Spleen (tissue), 11 donors: ENCODE data around the gene ALDH1A1. TPM values are rescaled to one million over a fixed set of nuclear protein-coding genes. Genes with fewer than 3 reads are reported as not detected.

ENCODE experiments used
- DNase-seq: peaks from one replicate; pipeline ENCODE4 v3.0.0-alpha.2; 2020
- H3K27ac ChIP-seq, 8 donors: fragments of 200-600 bp; sonication (generic) in 7 of 8; 1 replicate in 4 of 8; 2 replicates in 4 of 8; pipeline versions ENCODE4 v1.5.0 to v1.8.0; 2016 to 2021; ENCODE audit warnings: inconsistent platforms in 4 of 8, mild to moderate bottlenecking in 4 of 8, moderate library complexity in 1 of 8
- H3K27me3 ChIP-seq, 7 donors: fragments of 200-600 bp; sonication (generic) in 6 of 7; replicated peaks in 1 of 7; 1 replicate in 4 of 7; 2 replicates in 3 of 7; pipeline versions ENCODE4 v1.5.0 to v1.8.0; 2016 to 2021; ENCODE audit warnings: inconsistent platforms in 3 of 7, mild to moderate bottlenecking in 1 of 7
- H3K36me3 ChIP-seq, 6 donors: fragments of 200-600 bp; sonication (generic) in 5 of 6; 1 replicate in 4 of 6; 2 replicates in 2 of 6; pipeline versions ENCODE4 v1.5.0 to v1.8.0; 2016 to 2021; ENCODE audit warnings: inconsistent platforms in 2 of 6
- H3K4me1 ChIP-seq, 6 donors: fragments of 200-600 bp; sonication (generic) in 5 of 6; 1 replicate in 3 of 6; 2 replicates in 3 of 6; pipeline versions ENCODE4 v1.5.0 to v1.8.0; 2016 to 2021; ENCODE audit warnings: inconsistent platforms in 3 of 6
- H3K4me3 ChIP-seq, 8 donors: fragments of 200-600 bp; sonication (generic) in 7 of 8; 1 replicate in 4 of 8; 2 replicates in 4 of 8; pipeline versions ENCODE4 v1.5.0 to v1.8.0; 2016 to 2021; ENCODE audit warnings: inconsistent platforms in 4 of 8, mild to moderate bottlenecking in 4 of 8, moderate library complexity in 2 of 8
- H3K9me3 ChIP-seq, 8 donors: fragments of 200-600 bp; sonication (generic) in 7 of 8; 1 replicate in 4 of 8; 2 replicates in 4 of 8; pipeline versions ENCODE4 v1.5.0 to v1.8.0; 2016 to 2021; ENCODE audit warnings: inconsistent platforms in 4 of 8
- POLR2A ChIP-seq, 3 donors: fragments of 450-650 bp; IDR thresholded peaks; one replicate each; pipeline ENCODE4 v1.5.1; 2017; ENCODE audit warnings: antibody characterized with exemption in 3 of 3, mild to moderate bottlenecking in 1 of 3
- POLR2AphosphoS5 ChIP-seq, 3 donors: sonication (generic); formaldehyde crosslinking; IDR thresholded peaks; one replicate each; pipeline ENCODE4 v1.5.1; 2017; ENCODE audit warnings: antibody characterized with exemption in 3 of 3
- WGBS, 5 donors: extraction: QIAGEN DNeasy Blood & Tissue Kit in 3 of 5; methylation state at CpG; one replicate each; pipeline versions ENCODE4 v1.1.5 to v1.1.7; 2013 to 2018; 5-methylcytosine and 5-hydroxymethylcytosine counted together
- intact Hi-C: fragments of 100-400 bp; cut with DNase I; formaldehyde crosslinking; loops from one replicate; pipeline ENCODE4 v1.15.0; 2023; ENCODE audit warnings: low total_unique reads
- polyA plus RNA-seq, 3 donors: library from polyadenylated mRNA; stranded (reverse); fragments of 200-250 nt; gene quantifications; one replicate each; pipeline ENCODE4 v1.2.1, GENCODE V29; 2013
- total RNA-seq, 7 donors: library from RNA; depleted of rRNA in 3 of 7; stranded (reverse); fragments of >200 nt in 3 of 7; fragmentation: NEBNext Ultra II Directional in 4 of 7; extraction: Animal tissue kit (Norgen Biotek cat#: 25700) in 4 of 7; gene quantifications; one replicate each; pipeline versions ENCODE4 v1.1.0 to v1.2.1, GENCODE V29; 2016 to 2021
- TF ChIP-seq, protein P1 (sequence below), 11 experiments: fragments of 200-600 bp in 7 of 11; fragments of 450-650 bp in 4 of 11; sonication (generic) in 4 of 11; IDR thresholded peaks in 8 of 11; conservative IDR thresholded peaks in 3 of 11; 1 replicate in 7 of 11; 2 replicates in 4 of 11; pipeline versions ENCODE4 v1.4.0 to v1.8.0; 2016 to 2021; ENCODE audit warnings: antibody characterized with exemption in 11 of 11, inconsistent platforms in 4 of 11, mild to moderate bottlenecking in 1 of 11
- donor health status: healthy with polysubstance abuse.
- donor health status: DM: no; HTN: no; CAD: no; lungs with moderate emphysema.
- donor health status: DM: no; HTN: no; CAD: no.
- donor health status: Bipolar disorder and iron deficiency.
- donor health status: healthy.
- donor health status: DM: no; HTN: no; CAD: no.
- donor health status: DM: yes; HTN: yes; CAD: no.

The ALDH1A1 gene
- total and polyA plus RNA-seq, 10 donors, result 19.1 to 129 (median 64.4) TPM

DNA sequence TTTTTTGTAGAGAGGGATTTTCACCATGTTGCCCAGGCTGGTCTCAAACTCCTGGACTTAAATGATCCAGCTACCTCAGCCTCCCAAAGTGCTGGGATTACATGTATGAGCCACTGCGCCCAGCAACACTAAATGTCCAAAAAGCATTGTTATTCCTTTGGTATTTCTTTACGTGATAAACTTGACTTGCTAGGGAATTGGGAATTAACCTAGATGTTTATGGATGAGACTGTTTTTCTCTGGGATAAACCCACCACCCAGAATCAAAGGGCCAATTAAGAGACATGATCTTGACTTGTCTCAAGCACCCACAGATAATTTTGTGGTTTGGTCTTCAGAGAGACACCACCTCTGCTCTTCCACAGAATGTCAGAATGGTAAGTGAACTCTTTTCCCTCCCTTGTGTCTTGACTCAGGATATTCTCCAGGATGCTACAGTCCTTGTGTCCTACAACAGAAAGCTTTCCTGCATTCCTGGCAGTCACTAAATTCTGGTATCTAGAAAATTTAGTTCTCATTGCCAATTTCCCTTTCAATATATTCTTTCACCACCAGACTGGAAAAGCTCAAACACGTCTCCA is 55.7 kb downstream of the ALDH1A1 start:
- TF ChIP-seq POLR2A (IDR thresholded peaks at IDR 0.05) (no peak), POLR2AphosphoS5 (IDR thresholded peaks at IDR 0.05) (no peak)
- TF ChIP-seq, protein P1, sequence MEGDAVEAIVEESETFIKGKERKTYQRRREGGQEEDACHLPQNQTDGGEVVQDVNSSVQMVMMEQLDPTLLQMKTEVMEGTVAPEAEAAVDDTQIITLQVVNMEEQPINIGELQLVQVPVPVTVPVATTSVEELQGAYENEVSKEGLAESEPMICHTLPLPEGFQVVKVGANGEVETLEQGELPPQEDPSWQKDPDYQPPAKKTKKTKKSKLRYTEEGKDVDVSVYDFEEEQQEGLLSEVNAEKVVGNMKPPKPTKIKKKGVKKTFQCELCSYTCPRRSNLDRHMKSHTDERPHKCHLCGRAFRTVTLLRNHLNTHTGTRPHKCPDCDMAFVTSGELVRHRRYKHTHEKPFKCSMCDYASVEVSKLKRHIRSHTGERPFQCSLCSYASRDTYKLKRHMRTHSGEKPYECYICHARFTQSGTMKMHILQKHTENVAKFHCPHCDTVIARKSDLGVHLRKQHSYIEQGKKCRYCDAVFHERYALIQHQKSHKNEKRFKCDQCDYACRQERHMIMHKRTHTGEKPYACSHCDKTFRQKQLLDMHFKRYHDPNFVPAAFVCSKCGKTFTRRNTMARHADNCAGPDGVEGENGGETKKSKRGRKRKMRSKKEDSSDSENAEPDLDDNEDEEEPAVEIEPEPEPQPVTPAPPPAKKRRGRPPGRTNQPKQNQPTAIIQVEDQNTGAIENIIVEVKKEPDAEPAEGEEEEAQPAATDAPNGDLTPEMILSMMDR (IDR thresholded peaks at IDR 0.05 in 8 of 11, conservative IDR thresholded peaks at IDR 0.05 in 3 of 11), result no peak

DNA sequence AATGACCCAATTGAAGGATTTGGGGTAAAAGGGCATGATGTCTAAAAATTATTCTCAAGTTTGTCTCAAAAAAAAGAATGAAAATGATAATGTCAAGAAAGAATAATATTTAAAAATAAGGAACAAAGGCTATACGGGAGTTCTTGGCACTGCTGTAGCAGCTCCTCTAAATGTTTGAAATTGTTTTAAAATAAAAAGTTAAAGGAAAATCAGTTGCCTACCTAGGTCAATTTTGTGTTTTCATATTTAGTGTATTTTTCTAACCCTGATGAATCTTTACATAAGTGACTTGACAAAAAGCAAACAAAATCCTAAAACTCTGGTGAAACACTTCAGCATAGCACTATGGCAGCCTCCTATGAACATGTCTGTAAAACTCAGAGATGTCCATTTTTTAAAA is 56.4 kb downstream of the ALDH1A1 start:
- TF ChIP-seq, protein P1 (IDR thresholded peaks at IDR 0.05 in 8 of 11, conservative IDR thresholded peaks at IDR 0.05 in 3 of 11), result no peak
- TF ChIP-seq POLR2A (IDR thresholded peaks at IDR 0.05) (no peak), POLR2AphosphoS5 (IDR thresholded peaks at IDR 0.05) (no peak)
- WGBS, 5 donors, result 90 to 97% (median 93%) methylated on average over 1 of the region's 1 CpG
- Histone ChIP-seq H3K9me3 (no peaks in the 10 kb centered on the region), H3K36me3 (no peaks in the 10 kb centered on the region), H3K4me1 (no peaks in the 10 kb centered on the region), H3K27ac (no peak overlapping the region), H3K4me3 (no peak overlapping the region), H3K27me3 (no peaks in the 10 kb centered on the region)
- DNase-seq, result no peak
- intact Hi-C loops, result no loop called here

More for the DNA sequence above, 55.7 kb downstream of the ALDH1A1 start:
- WGBS, 5 donors, result 76 to 93% (median 89%) methylated on average over 3 of the region's 3 CpGs
- Histone ChIP-seq H3K9me3 (no peaks in the 10 kb centered on the region), H3K4me1 (no peaks in the 10 kb centered on the region), H3K27me3 (no peaks in the 10 kb centered on the region), H3K27ac (no peak overlapping the region), H3K4me3 (no peak overlapping the region), H3K36me3 (no peaks in the 10 kb centered on the region)
- DNase-seq, result no peak
- intact Hi-C loops, result no loop called here

DNA sequence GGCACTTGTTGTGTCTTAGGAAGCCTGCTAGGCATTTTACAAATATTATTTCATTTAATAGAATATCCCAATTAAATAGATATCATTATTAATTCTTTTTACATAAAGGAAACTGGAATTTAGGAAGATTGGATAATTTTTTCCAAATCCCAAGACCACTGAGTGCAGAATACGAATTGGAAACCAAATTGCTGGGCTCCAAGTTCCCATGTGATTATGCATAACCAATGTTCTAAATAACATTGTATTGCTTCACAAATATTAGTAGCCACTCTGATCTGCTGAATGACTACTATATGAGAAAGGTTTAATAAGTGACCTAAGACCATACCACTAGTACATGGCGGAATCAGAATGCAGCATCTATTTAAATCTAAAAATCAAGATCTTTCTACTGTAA is 57.7 kb downstream of the ALDH1A1 start:
- intact Hi-C loops, result no loop called here
- Histone ChIP-seq H3K36me3 (no peaks in the 10 kb centered on the region), H3K9me3 (no peaks in the 10 kb centered on the region), H3K4me1 (no peaks in the 10 kb centered on the region), H3K27me3 (no peaks in the 10 kb centered on the region), H3K27ac (no peak overlapping the region), H3K4me3 (no peak overlapping the region)
- TF ChIP-seq POLR2A (IDR thresholded peaks at IDR 0.05) (no peak), POLR2AphosphoS5 (IDR thresholded peaks at IDR 0.05) (no peak)
- TF ChIP-seq, protein P1 (IDR thresholded peaks at IDR 0.05 in 8 of 11, conservative IDR thresholded peaks at IDR 0.05 in 3 of 11), result no peak
- 85 to 97% (median 92%) methylated on average over 2 of the region's 2 CpGs for WGBS, 5 donors
- no peak for DNase-seq

DNA sequence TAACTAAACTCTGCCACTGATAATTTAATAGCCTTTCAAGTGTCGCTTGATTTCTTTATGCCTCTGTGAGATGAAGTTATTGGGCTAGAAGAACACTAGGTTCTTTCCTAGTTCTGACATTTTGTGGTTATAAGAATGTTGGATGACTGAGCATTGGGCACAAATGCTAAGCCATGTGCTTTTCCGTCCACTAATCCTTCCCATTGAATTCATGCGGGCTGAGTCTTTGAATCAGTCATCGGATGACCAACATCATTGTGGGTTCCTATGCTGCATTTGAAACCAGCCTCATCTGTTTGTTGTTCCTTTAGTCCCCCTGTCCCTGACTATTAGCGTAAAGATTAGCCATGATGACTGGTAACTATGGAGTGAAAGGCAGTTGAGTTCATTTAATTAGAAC is 58.5 kb downstream of the ALDH1A1 start:
- H3K27me3 ChIP-seq, result no peaks in the 10 kb centered on the region
- no peaks in the 10 kb centered on the region for H3K9me3 ChIP-seq
- H3K36me3 ChIP-seq, result no peaks in the 10 kb centered on the region
- DNase-seq, result no peak
- intact Hi-C loops, result no loop called here
- H3K4me3 ChIP-seq, result no peak overlapping the region
- 96 to 98% (median 97%) methylated on average over 5 of the region's 5 CpGs for WGBS, 5 donors
- TF ChIP-seq POLR2A (IDR thresholded peaks at IDR 0.05) (no peak), POLR2AphosphoS5 (IDR thresholded peaks at IDR 0.05) (no peak)
- TF ChIP-seq, protein P1 (IDR thresholded peaks at IDR 0.05 in 8 of 11, conservative IDR thresholded peaks at IDR 0.05 in 3 of 11), result no peak
- no peaks in the 10 kb centered on the region for H3K4me1 ChIP-seq
- H3K27ac ChIP-seq, result no peak overlapping the region
